ENCODE measurements around the gene RBBP8NL. TPM values are rescaled to one million over a fixed set of nuclear protein-coding genes. Genes with fewer than 3 reads are reported as not detected.
A peak's percentile ranks its signal among the peaks of the same experiment; 100 is the strongest.

RBBP8NL gene
- total RNA-seq, 1 experiment from 2014 or later = 0.03 TPM

GRCh38 chr20:62365814-62366369 lies 61.4 kb downstream of the RBBP8NL start:
- peak; percentile 38 for DNase-seq (ENCODE audit: low read depth, low spot score)
- in situ Hi-C loops (cut with HindIII; ENCODE audit: low pct_unique_long_range_greater_than_20kb, low sequenced_read_pairs) = no loop called here

DNA sequence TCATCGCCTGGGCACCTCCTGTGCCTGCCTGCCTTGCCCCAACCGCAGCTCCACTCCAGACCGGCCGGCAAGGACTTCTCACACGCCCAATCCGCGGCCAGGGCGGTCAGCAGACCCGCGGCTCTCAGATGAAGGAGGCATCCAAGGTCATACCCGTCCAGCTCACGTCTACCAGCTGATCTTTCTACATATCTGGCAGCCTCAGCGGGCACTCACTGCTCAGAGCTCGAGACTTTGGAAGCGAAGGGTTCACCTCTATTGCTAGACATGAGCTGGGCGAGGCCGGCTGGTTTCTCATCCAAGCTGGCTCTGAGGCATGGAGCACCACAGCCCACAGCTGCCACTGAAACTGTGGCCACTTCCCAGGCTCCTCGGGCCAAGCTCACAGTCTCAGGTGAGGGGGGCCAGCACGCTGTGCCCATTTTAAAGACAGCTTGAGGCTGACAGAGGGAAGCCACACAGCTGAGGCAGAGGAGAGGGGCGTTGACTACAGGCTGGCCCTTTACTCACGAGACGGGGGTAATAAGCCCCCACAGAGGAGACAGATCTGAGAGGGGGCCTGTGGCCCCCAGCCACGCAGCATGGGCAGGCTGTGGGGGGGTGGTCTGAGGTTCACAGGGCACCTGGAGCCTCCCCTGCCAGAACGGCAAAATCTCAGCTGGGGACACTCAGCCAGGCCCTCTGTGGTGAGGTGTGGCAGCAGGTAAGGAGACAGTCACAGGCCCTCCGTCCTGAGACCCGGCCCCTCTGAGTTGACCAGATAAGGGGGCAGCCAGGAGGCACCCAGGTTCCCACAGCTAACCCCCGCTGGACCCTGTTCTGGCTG lies 62.2 kb downstream of the RBBP8NL start:
- in situ Hi-C loops (cut with HindIII; ENCODE audit: low pct_unique_long_range_greater_than_20kb, low sequenced_read_pairs) = no loop called here
- DNase-seq (ENCODE audit: low read depth, low spot score) = no peak

GRCh38 chr20:62363920-62364851 lies 63.2 kb downstream of the RBBP8NL start:
- DNase-seq (ENCODE audit: low read depth, low spot score) = no peak
- in situ Hi-C loops (cut with HindIII; ENCODE audit: low pct_unique_long_range_greater_than_20kb, low sequenced_read_pairs) = no loop called here

- in situ Hi-C loops (cut with HindIII; ENCODE audit: low pct_unique_long_range_greater_than_20kb, low sequenced_read_pairs) = no loop called here
Observed at GRCh38 chr20:62362991-62363919, 64.1 kb downstream of the RBBP8NL start.

GRCh38 chr20:62362590-62362940 lies 64.8 kb downstream of the RBBP8NL start:
- no peak for DNase-seq (ENCODE audit: low read depth, low spot score)
- in situ Hi-C loops (cut with HindIII; ENCODE audit: low pct_unique_long_range_greater_than_20kb, low sequenced_read_pairs) = no loop called here

More at GRCh38 chr20:62362991-62363919, 64.1 kb downstream of the RBBP8NL start:
- no peak for DNase-seq (ENCODE audit: low read depth, low spot score)

DNA sequence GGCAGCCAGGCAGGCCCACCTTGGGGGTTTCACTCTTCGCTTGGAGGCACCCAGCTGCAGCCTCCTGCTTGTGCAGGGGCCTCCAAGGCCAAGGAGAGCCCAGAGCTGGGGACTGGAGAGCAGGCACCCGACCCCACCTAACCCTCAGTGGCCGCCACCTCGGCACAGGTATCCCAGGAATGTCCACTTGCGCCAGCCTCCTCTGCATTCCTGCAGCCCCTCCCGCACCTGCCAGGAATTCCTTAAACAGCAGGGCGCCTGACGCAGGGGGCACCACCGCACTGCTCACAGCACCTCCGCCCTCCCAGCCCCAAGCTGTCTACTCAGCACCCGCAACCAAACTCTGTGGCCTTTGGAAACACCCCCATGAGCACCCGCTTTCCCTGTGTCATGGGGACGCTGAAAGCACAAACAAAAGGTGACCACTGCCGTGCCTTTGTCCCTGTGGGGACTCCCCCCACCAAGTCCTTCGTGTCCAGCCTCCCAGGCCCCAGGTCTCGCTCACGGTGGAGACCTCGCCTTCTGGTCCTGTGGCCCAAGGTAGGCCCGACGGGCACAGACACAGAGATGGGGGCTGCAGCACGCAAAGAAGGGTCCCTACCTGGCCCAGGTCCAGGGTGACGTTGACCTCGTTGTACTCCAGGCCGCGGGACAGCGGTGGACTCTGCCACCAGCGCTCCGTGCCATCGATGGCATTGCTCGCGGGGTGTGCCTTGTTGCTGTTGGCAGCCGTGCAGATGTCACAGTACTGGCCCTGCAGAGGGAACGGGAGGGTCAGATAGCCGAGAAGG lies 65.3 kb downstream of the RBBP8NL start:
- in situ Hi-C loops (cut with HindIII; ENCODE audit: low pct_unique_long_range_greater_than_20kb, low sequenced_read_pairs) = no loop called here
- no peak for DNase-seq (ENCODE audit: low read depth, low spot score)

- in situ Hi-C loops (cut with HindIII; ENCODE audit: low pct_unique_long_range_greater_than_20kb, low sequenced_read_pairs) = no loop called here
- no peak for DNase-seq (ENCODE audit: low read depth, low spot score)
Observed at GRCh38 chr20:62360854-62361798, 66.2 kb downstream of the RBBP8NL start.

Other genes with a start within 250 kb of the RBBP8NL start
- 27.1 and 29.6 TPM in 2 replicates for gene MTG2, start 244.5 kb downstream of the RBBP8NL start, total RNA-seq (2014; rRNA removed; shearing (Covaris generic))
- not detected in 2 replicates for gene HRH3, start 207.3 kb downstream of the RBBP8NL start, total RNA-seq (2014; rRNA removed; shearing (Covaris generic))
- gene OSBPL2, start 189.0 kb downstream of the RBBP8NL start, total RNA-seq (2014; rRNA removed; shearing (Covaris generic)) = 23.5 and 24.0 TPM in 2 replicates
- gene ADRM1, start 124.5 kb downstream of the RBBP8NL start, total RNA-seq (2014; rRNA removed; shearing (Covaris generic)) = 173 and 200 TPM in 2 replicates
- 4.1 and 6.8 TPM in 2 replicates for gene LAMA5, start 60.2 kb downstream of the RBBP8NL start, total RNA-seq (2014; rRNA removed; shearing (Covaris generic))
- 1,088 and 1,497 TPM in 2 replicates for gene RPS21, start 40.4 kb downstream of the RBBP8NL start, total RNA-seq (2014; rRNA removed; shearing (Covaris generic))
- gene CABLES2, start 20.3 kb downstream of the RBBP8NL start, total RNA-seq (2014; rRNA removed; shearing (Covaris generic)) = 2.9 TPM in 2 replicates
- 0.18 TPM in 1 of 2 replicates, not detected in the other for gene GATA5, start 48.5 kb upstream of the RBBP8NL start, total RNA-seq (2014; rRNA removed; shearing (Covaris generic))
- 48.1 and 53.5 TPM in 2 replicates for gene SLCO4A1, start 215.0 kb upstream of the RBBP8NL start, total RNA-seq (2014; rRNA removed; shearing (Covaris generic))

All from SK-MEL-5 (cell line).